GOT3 (cell line): ENCODE data around the gene SCG2.

Experiments
- DNase-seq: peaks from one replicate; lab custom pipeline; 2025; ENCODE audit warnings: mixed read lengths; lab: John Stamatoyannopoulos, UW

The SCG2 gene

DNA sequence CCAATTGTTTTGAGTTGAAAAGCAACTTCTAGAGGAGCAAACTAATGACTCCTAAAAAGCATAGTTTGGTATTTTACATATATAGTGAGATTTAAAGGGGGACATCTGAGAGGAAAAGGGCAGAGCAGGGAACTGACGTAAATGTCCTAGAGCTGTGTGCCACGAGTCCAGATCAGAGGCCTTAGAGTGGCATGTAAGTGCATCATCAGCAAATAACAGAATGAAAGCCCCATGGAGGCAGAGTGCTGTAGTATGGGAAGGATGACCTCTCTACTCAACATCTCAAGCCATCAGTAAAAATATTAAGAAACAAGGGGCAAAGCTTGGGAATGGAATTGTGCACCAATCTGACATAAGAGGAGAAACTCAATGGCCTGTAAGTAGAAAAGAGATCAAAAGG is 31.4 kb downstream of the SCG2 start:
- DNase-seq, result no peak

DNA sequence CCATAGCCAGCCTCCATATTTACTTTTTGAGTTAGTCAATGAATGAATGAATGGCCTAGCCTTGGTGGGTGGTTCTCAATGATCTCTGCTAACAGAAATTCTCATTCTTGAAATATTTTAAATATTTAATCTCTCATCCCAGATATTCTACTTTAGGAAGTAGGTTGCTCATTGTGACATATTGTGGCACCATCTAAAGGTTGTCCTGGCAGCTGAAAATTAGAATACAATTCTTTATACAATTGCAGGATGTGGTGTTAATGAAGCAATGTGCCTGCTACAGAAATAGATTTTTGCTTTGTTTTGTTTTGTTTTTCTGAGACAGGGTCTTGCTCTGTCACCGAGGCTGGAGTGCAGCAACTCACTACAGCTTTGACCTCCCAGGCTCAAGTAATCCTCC is 35.8 kb downstream of the SCG2 start:
- no peak for DNase-seq

DNA sequence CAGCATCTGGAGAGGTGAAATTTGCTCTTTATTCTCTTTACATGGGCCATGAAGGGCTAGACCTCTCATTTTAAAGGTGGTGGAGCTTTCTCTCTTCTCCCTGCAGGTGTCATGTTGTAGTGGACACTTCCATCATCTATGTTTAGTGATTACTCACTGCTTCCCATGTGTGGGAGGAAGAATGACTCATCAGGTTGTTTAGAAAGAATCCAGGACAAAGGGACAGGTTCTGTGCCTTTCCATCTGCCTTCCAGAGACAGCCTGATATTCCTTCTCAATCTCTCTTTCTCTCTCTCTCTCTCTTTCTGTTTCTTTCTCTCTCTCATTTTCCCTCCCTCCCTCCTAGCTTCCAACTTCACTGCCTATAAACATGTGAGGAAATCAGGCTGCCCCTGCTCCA is 38.7 kb downstream of the SCG2 start:
- no peak for DNase-seq

DNA sequence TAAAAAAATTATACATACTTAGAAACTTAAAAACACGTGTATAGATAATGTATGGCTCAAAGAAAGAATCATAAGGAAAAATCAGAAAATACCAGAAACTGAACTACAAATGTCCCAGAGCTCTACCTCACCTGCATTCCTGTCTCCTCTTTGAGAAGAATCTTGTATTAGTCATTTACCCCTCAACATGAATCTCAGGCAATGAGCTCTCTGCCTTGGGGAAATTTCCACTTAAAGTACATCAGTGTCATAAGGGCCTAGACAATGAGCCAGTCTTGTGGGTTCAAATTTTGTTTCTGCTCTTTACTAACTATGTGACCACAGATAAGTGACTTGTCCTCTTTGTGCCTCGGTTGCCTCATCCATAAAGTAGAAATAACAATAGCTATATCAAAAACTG is 40.1 kb downstream of the SCG2 start:
- DNase-seq, result no peak

DNA sequence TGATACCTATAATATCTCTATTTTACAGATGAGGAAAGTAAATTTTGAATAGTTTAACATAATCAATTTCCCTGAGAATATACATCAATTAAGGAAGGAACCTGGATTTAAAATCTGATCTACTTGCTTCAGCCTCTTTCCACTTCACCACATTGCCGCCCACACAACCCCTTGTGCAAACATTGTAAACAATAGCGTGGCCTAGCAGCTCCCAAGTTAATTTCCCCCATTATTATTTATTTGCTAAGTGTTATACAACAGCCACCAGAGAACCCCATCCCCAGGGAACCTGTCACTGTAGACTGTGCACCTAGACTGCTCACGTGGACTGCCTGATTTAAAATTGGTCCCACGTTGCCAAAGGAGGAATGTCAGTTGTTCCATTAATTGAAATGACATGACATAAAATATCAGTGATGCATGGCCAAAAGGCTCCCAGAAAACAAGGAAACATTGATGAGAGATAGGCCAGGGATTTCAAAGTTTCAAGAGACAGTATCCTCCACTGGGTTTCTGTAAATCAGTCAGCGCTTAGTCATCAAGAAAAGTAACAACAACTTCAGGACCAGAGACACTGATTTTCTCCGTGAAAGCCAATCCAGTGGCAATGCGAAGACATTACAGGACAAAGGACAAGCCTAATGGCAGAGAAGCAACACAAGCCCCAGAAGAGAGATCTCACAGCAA is 41.3 kb downstream of the SCG2 start:
- no peak for DNase-seq

DNA sequence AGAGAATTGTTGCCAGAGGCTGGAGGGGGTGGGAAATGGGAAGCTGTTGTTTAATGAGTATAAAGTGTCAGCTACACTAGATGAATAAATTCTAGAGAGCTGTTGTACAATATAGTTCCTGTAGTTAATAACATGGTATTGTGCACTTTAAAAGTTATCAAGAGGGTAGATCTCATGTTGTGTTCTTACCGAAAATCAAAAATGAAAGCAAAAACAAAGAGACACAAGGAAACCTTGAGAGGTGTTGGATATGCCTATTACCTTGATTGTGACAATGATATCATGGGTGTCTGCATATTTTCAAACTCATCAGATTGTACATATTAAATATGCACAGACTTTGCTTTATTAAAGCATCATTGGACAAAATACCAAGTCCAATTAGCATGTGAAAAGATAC is 43.2 kb downstream of the SCG2 start:
- DNase-seq, result no peak

DNA sequence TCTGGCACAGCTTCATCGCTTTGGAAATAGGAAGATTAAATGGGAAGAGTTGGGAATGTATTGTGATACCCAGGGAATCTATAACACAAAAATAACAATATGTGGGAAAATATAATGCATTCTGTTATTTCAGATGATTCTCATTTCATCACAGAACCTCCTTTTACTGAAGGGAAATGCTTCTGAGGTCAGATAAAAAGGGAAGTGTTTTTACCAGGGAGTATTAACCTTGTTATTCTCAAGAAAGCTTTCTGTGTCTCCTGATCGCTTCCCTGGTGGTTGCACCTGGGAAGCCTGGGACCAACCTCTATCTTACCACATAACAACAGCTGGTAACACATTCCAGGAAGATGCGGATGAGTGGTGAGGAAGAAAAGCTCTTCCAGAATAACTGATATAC is 47.2 kb downstream of the SCG2 start:
- no peak for DNase-seq

DNA sequence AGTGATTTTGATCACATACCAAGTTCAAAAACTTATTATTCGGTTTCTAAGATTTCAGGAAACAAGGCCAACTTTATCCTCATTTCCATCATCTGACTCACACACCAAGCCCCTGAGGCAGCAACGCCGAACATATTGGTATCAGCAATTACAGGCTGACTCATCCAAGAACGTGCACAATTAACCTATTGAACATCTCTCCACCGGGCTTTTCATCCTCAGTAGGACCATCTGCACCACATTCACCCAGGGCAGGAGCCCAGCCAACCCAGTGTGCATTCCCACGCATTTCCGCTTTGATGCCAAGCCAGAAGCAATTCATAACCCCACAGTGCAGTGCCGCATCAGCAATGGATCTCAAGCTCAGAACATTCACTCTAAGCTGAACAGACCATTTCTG is 52.9 kb downstream of the SCG2 start:
- DNase-seq, result no peak

DNA sequence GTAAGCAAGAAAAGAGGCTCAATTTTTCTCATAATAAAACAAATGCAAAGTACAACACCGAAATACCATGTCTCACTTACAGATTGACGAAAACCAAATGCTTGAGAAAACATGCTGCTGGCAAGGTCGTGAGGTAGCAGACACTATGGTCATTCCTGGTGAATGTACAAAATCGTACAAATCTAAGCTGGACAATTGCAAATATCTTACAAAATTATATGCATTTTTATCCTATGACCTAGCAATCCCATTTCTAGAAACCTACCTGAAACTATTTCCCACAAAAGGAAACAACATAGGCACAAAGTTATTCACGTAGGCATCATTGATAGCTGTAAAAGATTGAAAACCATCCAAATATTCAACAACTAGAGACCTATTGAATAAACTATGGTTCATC is 54.0 kb downstream of the SCG2 start:
- no peak for DNase-seq
